D721Med (cell line): ENCODE measurements around the gene GJC3.
"Not testable (repeated sequence)": the region's sequence is repeated elsewhere in the genome, so short reads cannot be mapped to it uniquely, and the experiment has no call there.

Experiments used
- DNase-seq: peaks from one replicate; pipeline ENCODE4 v3.0.0; 2011; ENCODE audit warnings: low spot score; ENCODE audit not compliant: insufficient read length
- FAIRE-seq: peaks from 2 replicates; lab custom pipeline; 2011; peaks lifted over from hg19 to GRCh38; lab: Jason Lieb, UNC
- CTCF ChIP-seq: IDR thresholded peaks from 2 replicates; pipeline ENCODE4 v1.5.1; 2012; ENCODE audit warnings: mild to moderate bottlenecking, control low read depth; ENCODE audit not compliant: insufficient read depth; ENCODE audit errors: missing control alignments

Gene GJC3

GRCh38 chr7:99958564-99959227 is 29.3 kb upstream of the GJC3 start:
- no peak for FAIRE-seq
- DNase-seq, result no peak
- no peak for TF ChIP-seq CTCF

- TF ChIP-seq CTCF, result no peak
- FAIRE-seq (no peak), DNase-seq (no peak)
Measured at GRCh38 chr7:99955247-99955646, 25.8 kb upstream of the GJC3 start.

GRCh38 chr7:99954643-99955042 is 25.2 kb upstream of the GJC3 start:
- DNase-seq, FAIRE-seq: not testable (repeated sequence)

GRCh38 chr7:99953649-99954048 is 24.2 kb upstream of the GJC3 start:
- DNase-seq (no peak), FAIRE-seq (no peak)
- TF ChIP-seq CTCF, result no peak

- not testable (repeated sequence) for DNase-seq, FAIRE-seq
Measured at GRCh38 chr7:99952649-99953048, 23.2 kb upstream of the GJC3 start.

GRCh38 chr7:99950819-99951218 is 21.4 kb upstream of the GJC3 start:
- not testable (repeated sequence) for DNase-seq, FAIRE-seq

GRCh38 chr7:99949645-99950228 is 20.3 kb upstream of the GJC3 start:
- FAIRE-seq, result no peak
- no peak for DNase-seq
- TF ChIP-seq CTCF, result peak; percentile 11

- FAIRE-seq, result no peak
Measured at GRCh38 chr7:99947608-99948007, 18.2 kb upstream of the GJC3 start.

More at GRCh38 chr7:99947608-99948007, 18.2 kb upstream of the GJC3 start:
- no peak for TF ChIP-seq CTCF
- no peak for DNase-seq
